Measurements from ENCODE around the gene TEX26.

The TEX26 gene

GRCh38 chr13:30932481-30933353 lies at the start of gene TEX26:
TSS of gene TEX26 (plus strand) at chr13:30932656. CDS start at chr13:30932716, 60 bp downstream.
- H3K4me3 ChIP-seq (ENCODE audit: low read depth, low read length), result no peak within 1 kb of the TSS
- no peak for DNase-seq (ENCODE audit: low read depth)
- no peak for TF ChIP-seq CTCF (IDR thresholded peaks at IDR 0.05; ENCODE audit: low read depth, low read length, missing control alignments)

GRCh38 chr13:30882996-30883766 lies 49.3 kb upstream of the TEX26 start:
- H3K4me3 ChIP-seq (ENCODE audit: low read depth, low read length), result no peak overlapping the region
- TF ChIP-seq CTCF (IDR thresholded peaks at IDR 0.05; ENCODE audit: low read depth, low read length, missing control alignments), result no peak
- no peak for DNase-seq (ENCODE audit: low read depth)

GRCh38 chr13:30884543-30884942 lies 47.9 kb upstream of the TEX26 start:
- no peak for TF ChIP-seq CTCF (IDR thresholded peaks at IDR 0.05; ENCODE audit: low read depth, low read length, missing control alignments)
- no peak overlapping the region for H3K4me3 ChIP-seq (ENCODE audit: low read depth, low read length)
- DNase-seq (ENCODE audit: low read depth), result no peak

- TF ChIP-seq CTCF (IDR thresholded peaks at IDR 0.05; ENCODE audit: low read depth, low read length, missing control alignments), result no peak
- no peak for DNase-seq (ENCODE audit: low read depth)
- H3K4me3 ChIP-seq (ENCODE audit: low read depth, low read length), result no peak overlapping the region
Measured at GRCh38 chr13:30889196-30889690, 43.2 kb upstream of the TEX26 start.

- TF ChIP-seq CTCF (IDR thresholded peaks at IDR 0.05; ENCODE audit: low read depth, low read length, missing control alignments), result peak; percentile 62
- DNase-seq (ENCODE audit: low read depth), result no peak
- H3K4me3 ChIP-seq (ENCODE audit: low read depth, low read length), result no peak overlapping the region
Measured at GRCh38 chr13:30892966-30893365, 39.5 kb upstream of the TEX26 start.

- TF ChIP-seq CTCF (IDR thresholded peaks at IDR 0.05; ENCODE audit: low read depth, low read length, missing control alignments), result no peak
- DNase-seq (ENCODE audit: low read depth), result no peak
- no peak overlapping the region for H3K4me3 ChIP-seq (ENCODE audit: low read depth, low read length)
Measured at GRCh38 chr13:30895773-30896172, 36.7 kb upstream of the TEX26 start.
